T-cell (primary cell): ENCODE results near the gene OPN5. TPM values are rescaled to one million over a fixed set of nuclear protein-coding genes. Genes with fewer than 3 reads are reported as not detected.

Source experiments
- ATAC-seq, 4 experiments: fragments of 200-7000 bp in 3 of 4; fragments of 150-1000 bp in 1 of 4; cut with Tn5 transposase; replicated peaks in 1 of 4; 1 replicate in 3 of 4; 2 replicates in 1 of 4; pipeline ENCODE4 v1.10.0; 2021; ENCODE audit warnings: moderate library complexity in 3 of 4, mild to moderate bottlenecking in 2 of 4, moderate number of reproducible peaks in 1 of 4
- CTCF ChIA-PET, 2 donors: fragments of 300-600 bp; sonication (Branson Sonifier 250); formaldehyde crosslinking; loops; one replicate each; lab custom pipeline; 2022; ENCODE audit warnings: antibody characterized with exemption in 2 of 2; lab: Charles Lee
- POLR2A ChIA-PET, 2 donors: fragments of 300-600 bp; sonication (Branson Sonifier 250); formaldehyde crosslinking; loops; one replicate each; lab custom pipeline; 2022; ENCODE audit warnings: antibody characterized with exemption in 2 of 2; lab: Charles Lee
- DNase-seq, 35 experiments: peaks; one replicate each; pipeline versions ENCODE4 v3.0.0 to v3.0.0-alpha.2; 2013 to 2023
- H3K27ac ChIP-seq: one replicate; pipeline ENCODE4 v1.5.1; 2013; ENCODE audit warnings: low read length
- H3K27me3 ChIP-seq, 2 experiments: replicated peaks in 1 of 2; 1 replicate in 1 of 2; 2 replicates in 1 of 2; pipeline versions ENCODE4 v1.6.1 to v1.7.0; 2013; ENCODE audit warnings: low read length in 1 of 2, mixed read lengths in 1 of 2; ENCODE audit not compliant: control insufficient read depth in 2 of 2, insufficient read depth in 2 of 2; ENCODE audit errors: extremely low read depth in 1 of 2
- H3K36me3 ChIP-seq, 2 donors: 1 replicate in 1 of 2; 2 replicates in 1 of 2; pipeline versions ENCODE4 v1.6.1 to v1.7.0; 2013; ENCODE audit warnings: low read length in 1 of 2; ENCODE audit not compliant: control insufficient read depth in 2 of 2, insufficient read depth in 1 of 2; ENCODE audit errors: extremely low read depth in 1 of 2
- H3K4me1 ChIP-seq, 2 experiments: 1 replicate in 1 of 2; 2 replicates in 1 of 2; pipeline versions ENCODE4 v1.6.1 to v1.7.0; 2013; ENCODE audit warnings: low read length in 2 of 2, mixed read lengths in 1 of 2; ENCODE audit not compliant: insufficient read depth in 2 of 2, control insufficient read depth in 1 of 2; ENCODE audit errors: extremely low read depth in 1 of 2
- H3K4me3 ChIP-seq, 2 donors: 1 replicate in 1 of 2; 2 replicates in 1 of 2; pipeline versions ENCODE4 v1.5.1 to v1.7.0; 2013; ENCODE audit warnings: mild to moderate bottlenecking in 2 of 2, low read length in 1 of 2, moderate library complexity in 1 of 2; ENCODE audit not compliant: control insufficient read depth in 1 of 2; ENCODE audit errors: extremely low read depth in 1 of 2
- H3K9me3 ChIP-seq: 2 replicates; pipeline ENCODE4 v1.7.0; 2013
- H3K27ac Mint-ChIP-seq, 2 donors: one replicate each; pipeline ENCODE4 v1.8.0; 2020 to 2021; ENCODE audit warnings: mild to moderate bottlenecking in 2 of 2, mixed read lengths in 2 of 2
- H3K27me3 Mint-ChIP-seq, 2 donors: one replicate each; pipeline ENCODE4 v1.8.0; 2021 to 2022; ENCODE audit warnings: mixed read lengths in 2 of 2
- H3K36me3 Mint-ChIP-seq: one replicate; pipeline ENCODE4 v1.8.0; 2021; ENCODE audit warnings: mixed read lengths
- H3K4me1 Mint-ChIP-seq, 3 donors: one replicate each; pipeline ENCODE4 v1.8.0; 2020 to 2022; ENCODE audit warnings: mixed read lengths in 3 of 3, mild to moderate bottlenecking in 1 of 3
- H3K4me3 Mint-ChIP-seq, 3 donors: one replicate each; pipeline ENCODE4 v1.8.0; 2020 to 2022; ENCODE audit warnings: mild to moderate bottlenecking in 3 of 3, mixed read lengths in 3 of 3, moderate library complexity in 3 of 3
- H3K9me3 Mint-ChIP-seq, 3 donors: one replicate each; pipeline ENCODE4 v1.8.0; 2020 to 2022; ENCODE audit warnings: mixed read lengths in 3 of 3
- WGBS: methylation state at CpG from one replicate; pipeline ENCODE4 v1.1.5; 2013; ENCODE audit warnings: missing lambda C conversion rate; ENCODE audit not compliant: insufficient coverage; 5-methylcytosine and 5-hydroxymethylcytosine counted together
- total RNA-seq, 35 experiments: library from RNA in 6 of 35; stranded (reverse) in 6 of 35; fragments of 120-200 nt in 1 of 35; gene quantifications; one replicate each; pipeline versions ENCODE4 v1.2.1 to v1.2.4 and lab custom pipeline; 2013 to 2026

Gene OPN5
- total RNA-seq, 5 donors from 2014 or later (not counting 1 experiment from before 2014, with no cell fraction given): not detected

- H3K4me3 ChIP-seq: no peak overlapping the region
- H3K27me3 ChIP-seq: no peaks in the 10 kb centered on the region
- Mint-ChIP-seq H3K27me3 (peaks cover 12 to 45% of the 10 kb centered on the region in 2 donors), H3K36me3 (no peaks in the 10 kb centered on the region), H3K4me3 (no peak overlapping the region), H3K4me1 (no peaks in the 10 kb centered on the region), H3K27ac (no peak overlapping the region), H3K9me3 (no peaks in the 10 kb centered on the region)
- no peaks in the 10 kb centered on the region for H3K9me3 ChIP-seq
- ChIA-PET POLR2A (no interaction called here), CTCF (no interaction called here)
- H3K36me3 ChIP-seq: no peaks in the 10 kb centered on the region
- no peak overlapping the region for H3K27ac ChIP-seq
- no peaks in the 10 kb centered on the region for H3K4me1 ChIP-seq
- ATAC-seq: no peak
- WGBS: 70% methylated on average over 3 of the region's 6 CpGs
- DNase-seq: no peak
Observed at GRCh38 chr6:47822856-47823554, 41.2 kb downstream of the OPN5 start.

- no peaks in the 10 kb centered on the region for H3K36me3 ChIP-seq
- H3K36me3 Mint-ChIP-seq: no peaks in the 10 kb centered on the region
- ATAC-seq: no peak
- H3K9me3 Mint-ChIP-seq: no peaks in the 10 kb centered on the region
- H3K4me1 ChIP-seq: no peaks in the 10 kb centered on the region
- H3K4me3 Mint-ChIP-seq: no peak overlapping the region
- H3K27ac Mint-ChIP-seq: no peak overlapping the region
- no peaks in the 10 kb centered on the region for H3K4me1 Mint-ChIP-seq
- CTCF ChIA-PET: no interaction called here
- no peaks in the 10 kb centered on the region for H3K9me3 ChIP-seq
- H3K27me3 Mint-ChIP-seq: peaks cover 2 to 28% of the 10 kb centered on the region in 2 donors
- H3K27ac ChIP-seq: no peak overlapping the region
- H3K27me3 ChIP-seq: no peaks in the 10 kb centered on the region
- DNase-seq: no peak
- POLR2A ChIA-PET: no interaction called here
- no CpG with 5 or more reads among the region's 2 CpGs for WGBS
- no peak overlapping the region for H3K4me3 ChIP-seq
Observed at GRCh38 chr6:47832386-47833100, 50.7 kb downstream of the OPN5 start.

GRCh38 chr6:47834196-47834595 is 52.4 kb downstream of the OPN5 start:
- H3K9me3 ChIP-seq: no peaks in the 10 kb centered on the region
- H3K4me1 ChIP-seq: no peaks in the 10 kb centered on the region
- H3K27me3 Mint-ChIP-seq: peaks cover 5 to 24% of the 10 kb centered on the region in 2 donors
- H3K27me3 ChIP-seq: no peaks in the 10 kb centered on the region
- ChIA-PET POLR2A (no interaction called here), CTCF (no interaction called here)
- H3K4me3 ChIP-seq: no peak overlapping the region
- no peak for ATAC-seq
- no peak overlapping the region for H3K27ac ChIP-seq
- no peak overlapping the region for H3K27ac Mint-ChIP-seq
- H3K36me3 Mint-ChIP-seq: no peaks in the 10 kb centered on the region
- no peak overlapping the region for H3K4me3 Mint-ChIP-seq
- no peaks in the 10 kb centered on the region for H3K9me3 Mint-ChIP-seq
- no peaks in the 10 kb centered on the region for H3K4me1 Mint-ChIP-seq
- H3K36me3 ChIP-seq: no peaks in the 10 kb centered on the region
- DNase-seq: no peak

GRCh38 chr6:47836046-47836445 is 54.2 kb downstream of the OPN5 start:
- H3K36me3 Mint-ChIP-seq: no peaks in the 10 kb centered on the region
- H3K4me3 ChIP-seq: no peak overlapping the region
- H3K9me3 Mint-ChIP-seq: no peaks in the 10 kb centered on the region
- peaks cover 8 to 29% of the 10 kb centered on the region in 2 donors for H3K27me3 Mint-ChIP-seq
- ATAC-seq (no peak), DNase-seq (no peak)
- H3K9me3 ChIP-seq: no peaks in the 10 kb centered on the region
- no peaks in the 10 kb centered on the region for H3K4me1 Mint-ChIP-seq
- no peaks in the 10 kb centered on the region for H3K36me3 ChIP-seq
- no peak overlapping the region for H3K27ac Mint-ChIP-seq
- no peaks in the 10 kb centered on the region for H3K27me3 ChIP-seq
- H3K4me1 ChIP-seq: no peaks in the 10 kb centered on the region
- ChIA-PET POLR2A (no interaction called here), CTCF (no interaction called here)
- H3K4me3 Mint-ChIP-seq: no peak overlapping the region
- H3K27ac ChIP-seq: no peak overlapping the region

- H3K4me1 Mint-ChIP-seq: no peaks in the 10 kb centered on the region
Observed at GRCh38 chr6:47836639-47837038, 54.8 kb downstream of the OPN5 start.

GRCh38 chr6:47839645-47840044 is 57.8 kb downstream of the OPN5 start:
- Histone ChIP-seq H3K4me3 (no peak overlapping the region), H3K27ac (no peak overlapping the region), H3K9me3 (no peaks in the 10 kb centered on the region), H3K4me1 (no peaks in the 10 kb centered on the region), H3K27me3 (no peaks in the 10 kb centered on the region), H3K36me3 (no peaks in the 10 kb centered on the region)
- Mint-ChIP-seq H3K27ac (no peak overlapping the region), H3K27me3 (peaks cover 7 to 9% of the 10 kb centered on the region in 2 donors), H3K36me3 (no peaks in the 10 kb centered on the region), H3K9me3 (no peaks in the 10 kb centered on the region), H3K4me3 (no peak overlapping the region), H3K4me1 (no peaks in the 10 kb centered on the region)
- ATAC-seq (no peak), DNase-seq (no peak)
- CTCF ChIA-PET: no interaction called here
- 40% methylated on average over 1 of the region's 1 CpG for WGBS
- POLR2A ChIA-PET: no interaction called here

More at GRCh38 chr6:47836639-47837038, 54.8 kb downstream of the OPN5 start:
- H3K27ac Mint-ChIP-seq: no peak overlapping the region
- no peaks in the 10 kb centered on the region for H3K36me3 ChIP-seq
- no peak overlapping the region for H3K4me3 Mint-ChIP-seq
- H3K4me3 ChIP-seq: no peak overlapping the region
- H3K9me3 ChIP-seq: no peaks in the 10 kb centered on the region
- H3K36me3 Mint-ChIP-seq: no peaks in the 10 kb centered on the region
- no CpG with 5 or more reads among the region's 1 CpG for WGBS
- DNase-seq (no peak), ATAC-seq (no peak)
- H3K4me1 ChIP-seq: no peaks in the 10 kb centered on the region
- H3K27me3 Mint-ChIP-seq: peaks cover 8 to 25% of the 10 kb centered on the region in 2 donors
- no peaks in the 10 kb centered on the region for H3K9me3 Mint-ChIP-seq
- H3K27ac ChIP-seq: no peak overlapping the region
- CTCF ChIA-PET: no interaction called here
- POLR2A ChIA-PET: no interaction called here
- H3K27me3 ChIP-seq: no peaks in the 10 kb centered on the region
